Umbilical cord (tissue), 2 donors: Measurements from ENCODE around the gene POLR2A. TPM values are rescaled to one million over a fixed set of nuclear protein-coding genes. Genes with fewer than 3 reads are reported as not detected.
"Not testable (repeated sequence)": the region's sequence is repeated elsewhere in the genome, so short reads cannot be mapped to it uniquely, and the experiment has no call there.

Experiments
- DNase-seq: peaks from one replicate; pipeline ENCODE4 v3.0.0-alpha.2; 2015; ENCODE audit warnings: low spot score
- total RNA-seq: library from RNA; depleted of rRNA; stranded (reverse); fragments of >200 nt; gene quantifications from one replicate; pipeline ENCODE4 v1.2.3, GENCODE V29; 2014; ENCODE audit warnings: low replicate concordance; ENCODE audit not compliant: insufficient read depth

POLR2A gene
- total RNA-seq, 1 donor from 2014 or later: 40.7 TPM

- no peak for DNase-seq
Measured at GRCh38 chr17:7460850-7461660, 23.1 kb upstream of the POLR2A start.

- no peak for DNase-seq
Measured at GRCh38 chr17:7462474-7463371, 21.4 kb upstream of the POLR2A start.

- DNase-seq: no peak
Measured at GRCh38 chr17:7463372-7463846, 20.8 kb upstream of the POLR2A start.

- no peak for DNase-seq
Measured at GRCh38 chr17:7464081-7464480, 20.1 kb upstream of the POLR2A start.

- no peak for DNase-seq
Measured at GRCh38 chr17:7465597-7466275, 18.4 kb upstream of the POLR2A start.

- no peak for DNase-seq
Measured at GRCh38 chr17:7466318-7466638, 17.9 kb upstream of the POLR2A start.

- DNase-seq: no peak
Measured at GRCh38 chr17:7466639-7467341, 17.4 kb upstream of the POLR2A start.

GRCh38 chr17:7467498-7467897 lies 16.7 kb upstream of the POLR2A start:
- no peak for DNase-seq

GRCh38 chr17:7468290-7468689 lies 15.9 kb upstream of the POLR2A start:
- no peak for DNase-seq

- DNase-seq: no peak
Measured at GRCh38 chr17:7468804-7469389, 15.3 kb upstream of the POLR2A start.

- DNase-seq: not testable (repeated sequence)
Measured at GRCh38 chr17:7469843-7470242, 14.3 kb upstream of the POLR2A start.

- DNase-seq: not testable (repeated sequence)
Measured at GRCh38 chr17:7470457-7470973, 13.7 kb upstream of the POLR2A start.

- DNase-seq: no peak
Measured at GRCh38 chr17:7471729-7472128, 12.4 kb upstream of the POLR2A start.

- not testable (repeated sequence) for DNase-seq
Measured at GRCh38 chr17:7474767-7475166, 9.4 kb upstream of the POLR2A start.

GRCh38 chr17:7475764-7476422 lies 8.3 kb upstream of the POLR2A start:
- DNase-seq: no peak

GRCh38 chr17:7476494-7476893 lies 7.7 kb upstream of the POLR2A start:
- peak; percentile 69 for DNase-seq

GRCh38 chr17:7476951-7477350 lies 7.2 kb upstream of the POLR2A start:
- no peak for DNase-seq

GRCh38 chr17:7477392-7478275 lies 6.5 kb upstream of the POLR2A start:
- DNase-seq: peak; percentile 90
